GM12892 (cell line): ENCODE data around the gene SLC5A2.

Experiments
- POLR2AphosphoS5 ChIP-seq: IDR thresholded peaks from 2 replicates; pipeline ENCODE4 v1.6.1; 2011; ENCODE audit warnings: low read depth, low read length, control low read depth
- TAF1 ChIP-seq: IDR thresholded peaks from 2 replicates; pipeline ENCODE4 v1.6.1; 2011; ENCODE audit warnings: low read depth, mild to moderate bottlenecking, control low read depth, low read length, borderline replicate concordance

DNA sequence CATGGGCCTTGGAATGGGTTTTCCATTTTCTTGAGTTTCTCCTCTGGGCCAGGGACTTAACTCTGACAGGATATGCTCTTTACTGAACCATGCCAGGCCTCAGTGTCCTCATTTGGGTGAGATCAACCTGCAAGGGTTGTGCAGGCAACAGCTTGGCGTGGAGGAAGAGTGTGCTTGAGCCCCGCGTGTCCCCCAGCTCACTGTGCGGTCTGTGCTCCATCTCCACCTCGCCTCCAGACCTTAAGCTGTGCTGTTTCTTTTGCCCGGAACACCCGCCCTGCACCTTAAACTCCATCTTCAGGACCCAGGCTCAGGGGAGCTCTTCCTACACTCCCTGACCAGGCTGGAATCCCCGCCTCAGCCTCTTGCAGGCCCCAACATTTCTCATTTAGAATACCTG, 15.6 kb downstream of the SLC5A2 start:
- TF ChIP-seq TAF1 = no peak
- TF ChIP-seq POLR2AphosphoS5 = no peak
